Gastroesophageal sphincter (tissue), 4 donors: Measurements from ENCODE around the gene DCAF7. TPM values are rescaled to one million over a fixed set of nuclear protein-coding genes. Genes with fewer than 3 reads are reported as not detected.

Experiments used
- ATAC-seq: fragments of 150-250 bp; one replicate; pipeline ENCODE4 v1.9.1; 2016; ENCODE audit warnings: mild to moderate bottlenecking, moderate library complexity
- H3K27ac ChIP-seq, 4 donors: fragments of 200-600 bp; sonication (generic) in 3 of 4; 1 replicate in 3 of 4; 2 replicates in 1 of 4; pipeline ENCODE4 v1.5.1; 2016 to 2019
- H3K27me3 ChIP-seq: fragments of 200-600 bp; sonication (generic); one replicate; pipeline ENCODE4 v1.5.1; 2019
- H3K36me3 ChIP-seq, 2 donors: fragments of 200-600 bp; sonication (generic); one replicate each; pipeline ENCODE4 v1.5.1; 2019; ENCODE audit warnings: control low read depth in 1 of 2
- H3K4me1 ChIP-seq, 3 donors: fragments of 200-600 bp; sonication (generic); 1 replicate in 2 of 3; 2 replicates in 1 of 3; pipeline ENCODE4 v1.5.1; 2016 to 2019; ENCODE audit warnings: control low read depth in 2 of 3
- H3K4me3 ChIP-seq, 2 donors: fragments of 200-600 bp; sonication (generic); one replicate each; pipeline ENCODE4 v1.5.1; 2019; ENCODE audit warnings: mild to moderate bottlenecking in 1 of 2, moderate library complexity in 1 of 2
- H3K9me3 ChIP-seq, 3 donors: fragments of 200-600 bp; sonication (generic); one replicate each; pipeline ENCODE4 v1.5.1; 2017 to 2019; ENCODE audit warnings: control low read depth in 2 of 3
- CTCF ChIP-seq, 4 experiments: fragments of 200-600 bp in 2 of 4; fragments of 450-650 bp in 2 of 4; sonication (generic) in 1 of 4; IDR thresholded peaks; one replicate each; pipeline ENCODE4 v1.5.1; 2017 to 2019; ENCODE audit warnings: antibody characterized with exemption in 4 of 4, mild to moderate bottlenecking in 2 of 4, moderate library complexity in 2 of 4
- EP300 ChIP-seq: sonication (generic); formaldehyde crosslinking; IDR thresholded peaks from one replicate; pipeline ENCODE4 v1.6.1; 2017; ENCODE audit warnings: antibody characterized with exemption, mild to moderate bottlenecking
- POLR2A ChIP-seq, 2 donors: fragments of 450-650 bp; IDR thresholded peaks; one replicate each; pipeline ENCODE4 v1.6.1; 2017; ENCODE audit warnings: antibody characterized with exemption in 2 of 2, mild to moderate bottlenecking in 2 of 2, moderate library complexity in 1 of 2
- POLR2AphosphoS5 ChIP-seq: sonication (generic); formaldehyde crosslinking; IDR thresholded peaks from one replicate; pipeline ENCODE4 v1.6.1; 2017; ENCODE audit warnings: antibody characterized with exemption
- WGBS, 2 donors: methylation state at CpG; one replicate each; pipeline ENCODE4 v1.1.5; 2018; ENCODE audit warnings: low coverage in 1 of 2; 5-methylcytosine and 5-hydroxymethylcytosine counted together
- total RNA-seq, 4 donors: library from RNA; depleted of rRNA; stranded (reverse); fragments of >200 nt; gene quantifications; one replicate each; pipeline ENCODE4 v1.1.0, GENCODE V29; 2016

DCAF7 gene
- total RNA-seq, 4 donors from 2014 or later = 27.1 to 50.0 (median 36.8) TPM

- ATAC-seq = no peak
- H3K9me3 ChIP-seq = no peaks in the 10 kb centered on the region
- H3K27ac ChIP-seq = no peak overlapping the region
- no peaks in the 10 kb centered on the region for H3K36me3 ChIP-seq
- TF ChIP-seq CTCF (IDR thresholded peaks at IDR 0.05) = no peak
- TF ChIP-seq POLR2A (IDR thresholded peaks at IDR 0.05) = no peak
- TF ChIP-seq EP300 = no peak
- no peak for TF ChIP-seq POLR2AphosphoS5
- H3K27me3 ChIP-seq = no peaks in the 10 kb centered on the region
- H3K4me1 ChIP-seq = peaks cover 0 to 35% (median 0%) of the 10 kb centered on the region in 3 donors
- no peak overlapping the region for H3K4me3 ChIP-seq
Observed at GRCh38 chr17:63561819-63562218, 11.5 kb downstream of the DCAF7 start.

DNA sequence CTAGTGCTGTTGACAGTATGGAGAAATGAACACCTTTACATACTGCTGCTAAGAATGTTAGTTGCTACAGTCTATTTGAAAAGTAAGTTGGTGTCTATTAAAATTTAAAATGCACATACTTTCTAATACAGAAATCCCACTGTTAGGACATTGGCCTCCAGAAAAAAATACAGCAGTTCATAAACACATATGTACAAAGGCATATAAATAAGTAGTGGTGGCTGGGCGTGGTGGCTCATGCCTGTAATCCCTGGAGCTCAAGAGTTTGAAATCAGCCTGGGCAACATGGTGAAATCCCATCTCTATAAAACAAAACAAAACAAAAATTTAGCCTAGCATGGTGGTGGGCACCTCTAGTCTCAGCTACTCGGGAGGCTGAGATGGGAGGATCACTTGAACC is 13.1 kb downstream of the DCAF7 start:
- Histone ChIP-seq H3K27ac (no peak overlapping the region), H3K9me3 (no peaks in the 10 kb centered on the region), H3K36me3 (peaks cover 0 to 7% of the 10 kb centered on the region in 2 donors), H3K27me3 (no peaks in the 10 kb centered on the region), H3K4me3 (no peak overlapping the region), H3K4me1 (peaks cover 0 to 27% (median 0%) of the 10 kb centered on the region in 3 donors)
- no peak for ATAC-seq
- WGBS, 2 donors = 92 to 100% methylated on average over 2 of the region's 2 CpGs
- no peak for TF ChIP-seq POLR2AphosphoS5
- no peak for TF ChIP-seq CTCF (IDR thresholded peaks at IDR 0.05)
- no peak for TF ChIP-seq EP300
- no peak for TF ChIP-seq POLR2A (IDR thresholded peaks at IDR 0.05)

- H3K4me1 ChIP-seq = peaks cover 0 to 18% (median 0%) of the 10 kb centered on the region in 3 donors
- 100% methylated on average over 5 of the region's 5 CpGs; no CpG with 5 or more reads in 1 of the 2 donors for whole genome bisulfite sequencing, 2 donors
- H3K9me3 ChIP-seq = no peaks in the 10 kb centered on the region
- TF ChIP-seq POLR2A (IDR thresholded peaks at IDR 0.05) = no peak
- no peak for TF ChIP-seq CTCF (IDR thresholded peaks at IDR 0.05)
- TF ChIP-seq EP300 = no peak
- no peak for TF ChIP-seq POLR2AphosphoS5
- peaks cover 0 to 10% of the 10 kb centered on the region in 2 donors for H3K36me3 ChIP-seq
- H3K27ac ChIP-seq = no peak overlapping the region
- no peak for ATAC-seq
- no peaks in the 10 kb centered on the region for H3K27me3 ChIP-seq
- no peak overlapping the region for H3K4me3 ChIP-seq
Observed at GRCh38 chr17:63564562-63564961, 14.3 kb downstream of the DCAF7 start.

DNA sequence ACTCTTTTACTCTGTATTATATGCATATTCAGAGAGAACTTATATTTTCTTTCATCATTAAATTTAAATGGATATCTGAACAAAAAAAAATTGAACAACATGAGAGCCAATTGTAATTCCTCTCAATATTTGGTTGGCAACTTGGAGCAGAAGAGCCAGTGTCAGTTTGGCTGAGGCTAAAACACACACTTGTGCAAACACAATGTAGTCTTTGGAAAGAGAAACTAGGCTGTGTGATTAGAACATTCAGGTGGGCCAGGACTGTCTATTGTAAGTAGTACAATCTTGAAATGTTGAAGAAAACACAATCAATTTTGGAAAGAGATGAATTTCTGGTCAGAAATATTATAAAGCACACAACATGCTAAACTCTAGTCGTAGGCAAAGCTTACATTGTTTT is 17.0 kb downstream of the DCAF7 start:
- TF ChIP-seq POLR2A (IDR thresholded peaks at IDR 0.05) = no peak
- TF ChIP-seq EP300 = no peak
- TF ChIP-seq POLR2AphosphoS5 = no peak
- TF ChIP-seq CTCF (IDR thresholded peaks at IDR 0.05) = no peak
- Histone ChIP-seq H3K4me1 (peaks cover 0 to 9% (median 0%) of the 10 kb centered on the region in 3 donors), H3K9me3 (no peaks in the 10 kb centered on the region), H3K36me3 (peaks cover 0 to 19% of the 10 kb centered on the region in 2 donors), H3K27ac (no peak overlapping the region), H3K27me3 (no peaks in the 10 kb centered on the region), H3K4me3 (no peak overlapping the region)
- ATAC-seq = no peak
- WGBS, 2 donors = 93 to 100% methylated on average over 1 of the region's 1 CpG

DNA sequence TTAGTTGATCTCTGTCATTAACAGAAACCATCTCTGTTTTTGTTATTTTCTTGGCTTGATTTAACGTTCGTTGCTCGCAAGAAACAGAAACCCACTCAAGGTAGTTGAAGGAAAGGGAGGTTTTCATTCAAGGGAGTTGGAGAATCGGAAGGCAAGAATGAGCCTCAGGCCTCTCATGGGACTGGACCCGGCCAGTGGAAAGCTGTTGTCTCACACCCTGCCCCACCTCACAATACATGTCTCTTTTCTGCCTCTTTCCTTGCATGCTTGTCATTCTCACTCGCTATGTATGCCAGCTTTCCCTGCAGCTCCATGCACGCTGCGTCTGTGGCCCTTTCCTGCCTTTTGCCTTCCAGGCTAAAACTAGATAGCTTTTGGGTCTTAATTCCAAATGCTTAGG is 18.3 kb downstream of the DCAF7 start:
- H3K27me3 ChIP-seq = no peaks in the 10 kb centered on the region
- H3K4me1 ChIP-seq = no peaks in the 10 kb centered on the region
- H3K4me3 ChIP-seq = no peak overlapping the region
- H3K27ac ChIP-seq = no peak overlapping the region
- H3K36me3 ChIP-seq = peaks cover 0 to 19% of the 10 kb centered on the region in 2 donors
- ATAC-seq = no peak
- 81 to 90% methylated on average over 3 to 7 of the region's 8 CpGs for WGBS, 2 donors
- no peaks in the 10 kb centered on the region for H3K9me3 ChIP-seq
- TF ChIP-seq EP300 (no peak), CTCF (IDR thresholded peaks at IDR 0.05) (no peak)
